Right cardiac atrium (tissue), 5 donors: ENCODE measurements around the gene UBA3. TPM values are rescaled to one million over a fixed set of nuclear protein-coding genes. Genes with fewer than 3 reads are reported as not detected.
A peak's percentile ranks its signal among the peaks of the same experiment; 100 is the strongest.

Experiments
- ATAC-seq, 2 donors: fragments of 200-7000 bp; cut with Tn5 transposase; one replicate each; pipeline versions ENCODE4 v1.8.0 to v1.9.1; 2020; ENCODE audit warnings: moderate library complexity in 2 of 2, mild to moderate bottlenecking in 1 of 2
- DNase-seq, 3 donors: peaks; one replicate each; pipeline ENCODE4 v3.0.0-alpha.2; 2020
- H3K27ac ChIP-seq: one replicate; pipeline ENCODE4 v1.5.1; 2013; ENCODE audit warnings: mild to moderate bottlenecking, low read length, control low read depth, moderate library complexity
- H3K27me3 ChIP-seq: one replicate; pipeline ENCODE4 v1.6.1; 2013; ENCODE audit not compliant: control insufficient read depth, insufficient read depth
- H3K4me1 ChIP-seq: one replicate; pipeline ENCODE4 v1.6.1; 2013; ENCODE audit warnings: low read length; ENCODE audit not compliant: control insufficient read depth, insufficient read depth
- H3K4me3 ChIP-seq: one replicate; pipeline ENCODE4 v1.5.1; 2013; ENCODE audit warnings: low read length, control low read depth
- H3K9me3 ChIP-seq: one replicate; pipeline ENCODE4 v1.6.1; 2013; ENCODE audit warnings: low read length; ENCODE audit not compliant: control insufficient read depth
- WGBS: extraction: QIAGEN DNeasy Blood & Tissue Kit; methylation state at CpG from one replicate; pipeline ENCODE4 v1.1.7; 2013; 5-methylcytosine and 5-hydroxymethylcytosine counted together
- intact Hi-C, 4 donors: fragments of 100-400 bp; cut with DNase I; formaldehyde crosslinking; loops; one replicate each; pipeline versions ENCODE4 v1.11.0 to v1.14.0; 2022 to 2023
- polyA plus RNA-seq: library from polyadenylated mRNA; stranded (reverse); fragments of 200-250 nt; gene quantifications from one replicate; pipeline ENCODE4 v1.2.3, GENCODE V29; 2013
- total RNA-seq, 4 donors: library from RNA; stranded (reverse); fragmentation: NEBNext Ultra II Directional; extraction: Animal tissue kit (Norgen Biotek cat#: 25700); gene quantifications; one replicate each; pipeline ENCODE4 v1.2.1, GENCODE V29; 2021
- donor health status: healthy with polysubstance abuse.
- donor health status: DM: no; HTN: yes; CAD: no.
- donor health status: DM: no; HTN: no; CAD: no.
- donor health status: DM: no; HTN: yes; CAD: no; lungs with severe emphysema.
- donor health status: DM: yes; HTN: yes; CAD: no.

Gene UBA3
- total and polyA plus RNA-seq, 5 donors, result 51.4 to 67.5 (median 64.0) TPM

DNA sequence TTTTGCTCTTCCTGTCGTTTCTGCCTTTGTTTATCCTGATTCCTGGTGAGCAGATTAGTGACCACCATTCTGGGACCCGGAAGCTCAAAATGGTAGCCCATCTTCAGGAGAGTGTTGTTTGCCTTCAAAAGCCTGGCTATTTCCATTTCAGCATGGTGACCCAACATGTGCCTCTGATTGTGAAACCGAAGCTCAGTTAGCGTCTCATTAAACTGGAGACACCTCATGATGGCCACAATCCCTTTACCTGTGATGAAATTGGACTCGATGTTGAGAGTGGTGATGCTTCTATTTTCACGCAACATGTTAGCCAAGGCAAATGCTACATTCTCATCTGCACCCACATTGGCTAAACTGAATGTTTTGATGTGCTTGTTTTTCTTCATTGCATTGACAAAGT is 39.0 kb upstream of the UBA3 start:
- no peaks in the 10 kb centered on the region for H3K27me3 ChIP-seq
- no peaks in the 10 kb centered on the region for H3K9me3 ChIP-seq
- H3K4me3 ChIP-seq, result no peak overlapping the region
- peaks cover 1% of the 10 kb centered on the region for H3K4me1 ChIP-seq
- intact Hi-C loops, result no loop called here
- 85% methylated on average over 6 of the region's 6 CpGs for WGBS
- ATAC-seq, result no peak
- no peak overlapping the region for H3K27ac ChIP-seq
- DNase-seq, result no peak

GRCh38 chr3:69118555-69118954 is 38.4 kb upstream of the UBA3 start:
- no peak overlapping the region for H3K4me3 ChIP-seq
- no peaks in the 10 kb centered on the region for H3K27me3 ChIP-seq
- intact Hi-C loops, result no loop called here

GRCh38 chr3:69116897-69117296 is 36.7 kb upstream of the UBA3 start:
- intact Hi-C loops, result no loop called here
- Histone ChIP-seq H3K4me1 (peaks cover 1% of the 10 kb centered on the region), H3K27me3 (no peaks in the 10 kb centered on the region), H3K4me3 (peak overlapping the region; percentile 9), H3K27ac (peak overlapping the region; percentile 85), H3K9me3 (no peaks in the 10 kb centered on the region)
- 52% methylated on average over 3 of the region's 3 CpGs for WGBS
- ATAC-seq (no peak), DNase-seq (no peak)

More at GRCh38 chr3:69118555-69118954, 38.4 kb upstream of the UBA3 start:
- WGBS, result 93% methylated on average over 12 of the region's 12 CpGs
- ATAC-seq (no peak), DNase-seq (no peak)
- Histone ChIP-seq H3K27ac (no peak overlapping the region), H3K4me1 (peaks cover 1% of the 10 kb centered on the region), H3K9me3 (no peaks in the 10 kb centered on the region)

GRCh38 chr3:69116162-69116561 is 36.0 kb upstream of the UBA3 start:
- no peak for ATAC-seq
- Histone ChIP-seq H3K27me3 (no peaks in the 10 kb centered on the region), H3K4me3 (peak overlapping the region; percentile 32), H3K9me3 (no peaks in the 10 kb centered on the region), H3K4me1 (peaks cover 1% of the 10 kb centered on the region), H3K27ac (peak overlapping the region; percentile 94)
- intact Hi-C loops, result no loop called here
- DNase-seq, result no peak
- WGBS, result 57% methylated on average over 4 of the region's 4 CpGs

DNA sequence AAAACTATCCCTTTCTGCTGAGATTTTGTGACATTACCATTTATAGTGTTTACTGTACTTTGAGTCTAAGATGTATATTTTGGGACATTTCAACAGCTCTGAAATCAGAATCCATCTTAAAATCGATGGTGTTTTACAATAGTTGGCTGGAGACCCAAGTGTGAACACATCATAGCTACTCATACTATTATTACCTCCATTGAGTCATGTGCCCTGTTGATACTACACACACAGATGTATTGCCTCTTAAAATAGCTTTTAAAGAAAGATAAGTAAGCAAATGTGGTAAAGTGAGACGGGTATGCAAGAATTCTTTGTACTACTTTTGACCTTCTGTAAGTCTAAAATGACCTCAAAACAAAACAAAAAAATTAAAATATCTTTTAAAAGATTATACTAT is 35.6 kb upstream of the UBA3 start:
- Histone ChIP-seq H3K4me1 (peaks cover 1% of the 10 kb centered on the region), H3K27ac (no peak overlapping the region), H3K27me3 (no peaks in the 10 kb centered on the region), H3K4me3 (peak overlapping the region; percentile 32), H3K9me3 (no peaks in the 10 kb centered on the region)
- DNase-seq (no peak), ATAC-seq (peak; percentile 54 to 69)
- 42% methylated on average over 2 of the region's 2 CpGs for WGBS
- intact Hi-C loops, result no loop called here

- DNase-seq (no peak), ATAC-seq (peak; percentile 51 to 60)
- H3K9me3 ChIP-seq, result no peaks in the 10 kb centered on the region
- no peaks in the 10 kb centered on the region for H3K27me3 ChIP-seq
- peaks cover 1% of the 10 kb centered on the region for H3K4me1 ChIP-seq
- H3K4me3 ChIP-seq, result no peak overlapping the region
- no peak overlapping the region for H3K27ac ChIP-seq
- WGBS, result 50% methylated on average over 3 of the region's 3 CpGs
- intact Hi-C loops, result no loop called here
These were observed 33.4 kb upstream of the UBA3 start for GRCh38 chr3:69113536-69113935.

DNA sequence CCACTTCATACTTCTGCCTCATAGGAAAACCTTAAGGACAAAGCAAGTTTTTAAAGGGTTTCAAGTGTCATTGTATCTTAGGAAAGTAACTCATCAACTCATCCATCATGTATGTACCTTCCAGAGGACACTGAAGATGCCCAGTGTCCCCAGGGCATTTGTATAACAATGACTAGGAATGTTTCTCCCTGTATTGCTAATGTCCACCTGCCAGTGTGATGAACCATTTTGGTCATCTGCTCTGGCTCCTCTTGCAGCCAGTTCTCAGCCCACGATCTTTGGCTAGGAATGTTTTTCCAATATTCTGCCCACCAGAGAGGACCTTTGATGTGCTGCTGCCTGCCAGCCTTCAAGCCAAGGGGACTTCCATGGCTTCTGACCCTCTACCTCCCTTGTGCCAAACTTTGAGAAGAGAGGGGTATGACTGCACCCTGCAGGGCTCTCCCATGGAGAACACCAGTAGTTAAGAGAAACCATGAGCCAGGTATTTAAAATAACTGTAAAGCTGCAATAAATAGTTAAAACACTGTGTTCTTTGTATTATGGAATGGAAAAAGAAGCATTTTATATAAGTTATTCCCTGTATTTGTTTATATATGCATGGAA is 30.9 kb upstream of the UBA3 start:
- H3K27ac ChIP-seq, result no peak overlapping the region
- no peaks in the 10 kb centered on the region for H3K27me3 ChIP-seq
- 65% methylated on average over 1 of the region's 1 CpG for WGBS
- intact Hi-C loops, result no loop called here
- no peaks in the 10 kb centered on the region for H3K9me3 ChIP-seq
- H3K4me3 ChIP-seq, result no peak overlapping the region
- ATAC-seq (no peak), DNase-seq (no peak)
- H3K4me1 ChIP-seq, result no peaks in the 10 kb centered on the region

GRCh38 chr3:69108811-69109210 is 28.6 kb upstream of the UBA3 start:
- ATAC-seq (peak in 1 of 2 donors; percentile 72), DNase-seq (no peak)
- intact Hi-C loops, result no loop called here
- Histone ChIP-seq H3K4me3 (no peak overlapping the region), H3K27ac (no peak overlapping the region), H3K27me3 (no peaks in the 10 kb centered on the region), H3K4me1 (peaks cover 3% of the 10 kb centered on the region), H3K9me3 (no peaks in the 10 kb centered on the region)
- WGBS, result 74% methylated on average over 5 of the region's 5 CpGs

DNA sequence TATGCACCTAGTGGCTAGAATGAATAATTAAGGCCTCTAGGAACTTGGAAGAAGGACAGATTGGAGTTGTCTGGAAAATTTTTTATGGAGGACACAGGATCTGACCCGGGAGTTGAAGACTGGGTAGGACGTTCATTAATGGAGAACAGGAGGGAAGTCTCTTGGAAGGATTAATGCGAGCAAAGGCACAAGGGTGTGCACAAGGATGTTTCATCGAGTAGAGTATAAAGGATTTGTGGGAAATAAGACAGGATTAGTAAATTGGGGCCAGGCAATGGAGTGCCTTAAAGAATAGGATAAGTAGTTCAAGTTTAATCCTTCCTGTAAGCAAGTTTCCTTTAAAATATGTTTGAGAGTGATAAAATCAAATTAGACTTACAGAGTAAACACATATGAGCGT is 27.7 kb upstream of the UBA3 start:
- 88% methylated on average over 5 of the region's 5 CpGs for WGBS
- Histone ChIP-seq H3K9me3 (no peaks in the 10 kb centered on the region), H3K4me3 (no peak overlapping the region), H3K4me1 (peaks cover 3% of the 10 kb centered on the region), H3K27ac (no peak overlapping the region), H3K27me3 (no peaks in the 10 kb centered on the region)
- DNase-seq (no peak), ATAC-seq (no peak)
- intact Hi-C loops, result no loop called here

GRCh38 chr3:69105320-69105719 is 25.2 kb upstream of the UBA3 start:
- H3K27ac ChIP-seq, result no peak overlapping the region

DNA sequence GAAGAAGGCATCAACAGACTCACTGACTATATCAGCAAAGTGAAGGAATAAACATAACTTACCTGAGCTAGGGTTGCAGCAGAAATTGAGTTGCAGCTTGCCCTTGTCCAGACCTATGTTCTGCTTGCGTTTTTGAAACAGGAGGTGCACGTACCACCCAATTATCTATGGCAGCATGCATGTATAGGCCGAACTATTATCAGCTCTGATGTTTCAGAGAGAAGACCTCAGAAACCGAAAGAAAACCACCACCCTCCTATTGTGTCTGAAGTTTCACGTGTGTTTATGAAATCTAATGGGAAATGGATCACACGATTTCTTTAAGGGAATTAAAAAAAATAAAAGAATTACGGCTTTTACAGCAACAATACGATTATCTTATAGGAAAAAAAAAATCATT is 24.4 kb upstream of the UBA3 start:
- Histone ChIP-seq H3K27ac (peak overlapping the region; percentile 25), H3K9me3 (no peaks in the 10 kb centered on the region), H3K4me3 (no peak overlapping the region), H3K27me3 (no peaks in the 10 kb centered on the region), H3K4me1 (peaks cover 9% of the 10 kb centered on the region)
- DNase-seq, result no peak
- ATAC-seq, result no peak
- intact Hi-C loops, result no loop called here
- WGBS, result 75% methylated on average over 8 of the region's 8 CpGs

More at GRCh38 chr3:69105320-69105719, 25.2 kb upstream of the UBA3 start:
- Histone ChIP-seq H3K4me3 (no peak overlapping the region), H3K9me3 (no peaks in the 10 kb centered on the region), H3K4me1 (peaks cover 7% of the 10 kb centered on the region), H3K27me3 (no peaks in the 10 kb centered on the region)
- WGBS, result 33% methylated on average over 3 of the region's 3 CpGs
- intact Hi-C loops, result no loop called here
- DNase-seq (no peak), ATAC-seq (no peak)

DNA sequence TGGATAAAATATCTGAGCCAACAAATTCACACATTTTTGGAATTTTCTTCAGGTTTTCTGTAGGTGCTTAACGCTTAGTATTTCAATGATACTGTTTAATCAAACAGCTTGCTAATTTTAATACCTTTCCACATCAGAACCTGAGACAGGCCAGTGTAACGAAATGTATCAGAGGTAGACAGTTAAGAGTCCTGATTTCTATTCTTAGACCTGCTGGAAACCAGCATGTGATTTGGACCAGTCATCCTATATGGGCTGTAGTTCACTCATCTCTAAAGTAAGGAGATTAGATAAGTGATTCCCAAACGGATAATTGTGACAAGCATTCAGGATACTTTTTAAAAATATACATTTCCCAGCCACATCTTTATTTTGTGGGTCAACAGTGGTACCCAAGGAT is 23.0 kb upstream of the UBA3 start:
- Histone ChIP-seq H3K4me1 (peaks cover 11% of the 10 kb centered on the region), H3K27ac (no peak overlapping the region), H3K27me3 (no peaks in the 10 kb centered on the region), H3K9me3 (no peaks in the 10 kb centered on the region), H3K4me3 (no peak overlapping the region)
- DNase-seq (no peak), ATAC-seq (no peak)
- WGBS, result 61% methylated on average over 3 of the region's 3 CpGs
- intact Hi-C loops, result no loop called here
